GM10847 (cell line): ENCODE data around the gene CRELD1.

Source experiments
- POLR2A ChIP-seq: IDR thresholded peaks from 2 replicates; pipeline ENCODE4 v1.6.1; 2011; ENCODE audit not compliant: insufficient read length; ENCODE audit errors: extremely low read depth

CRELD1 gene

GRCh38 chr3:9942934-9943690 lies 9.5 kb downstream of the CRELD1 start:
- no peak for TF ChIP-seq POLR2A

- no peak for TF ChIP-seq POLR2A
These were observed 10.6 kb downstream of the CRELD1 start for GRCh38 chr3:9944271-9944670.

- no peak for TF ChIP-seq POLR2A
These were observed 11.7 kb downstream of the CRELD1 start for GRCh38 chr3:9945358-9945757.

GRCh38 chr3:9946112-9947024 lies 12.7 kb downstream of the CRELD1 start:
- no peak for TF ChIP-seq POLR2A

GRCh38 chr3:9947025-9947995 lies 13.7 kb downstream of the CRELD1 start:
- no peak for TF ChIP-seq POLR2A

GRCh38 chr3:9948586-9948985 lies 15.0 kb downstream of the CRELD1 start:
- TF ChIP-seq POLR2A: no peak

- no peak for TF ChIP-seq POLR2A
These were observed 15.5 kb downstream of the CRELD1 start for GRCh38 chr3:9949115-9949514.

GRCh38 chr3:9949626-9950025 lies 16.0 kb downstream of the CRELD1 start:
- no peak for TF ChIP-seq POLR2A

GRCh38 chr3:9951126-9951525 lies 17.5 kb downstream of the CRELD1 start:
- no peak for TF ChIP-seq POLR2A

- TF ChIP-seq POLR2A: no peak
These were observed 17.9 kb downstream of the CRELD1 start for GRCh38 chr3:9951598-9951961.

GRCh38 chr3:9951962-9952805 lies 18.6 kb downstream of the CRELD1 start, which contains the start of gene PRRT3:
Gene PRRT3 (minus strand): TSS chr3:9952408. CDS start chr3:9950115, 2,293 bp downstream.
- peak; percentile 28 for TF ChIP-seq POLR2A

- no peak for TF ChIP-seq POLR2A
These were observed 21.5 kb downstream of the CRELD1 start for GRCh38 chr3:9955067-9955502.

- TF ChIP-seq POLR2A: no peak
These were observed 22.1 kb downstream of the CRELD1 start for GRCh38 chr3:9955611-9956352.
